CD4-positive, alpha-beta T cell treated with Interleukin-6 for 4 hours (primary cell): ENCODE results near the gene PYDC1.
"Not testable (repeated sequence)": the region's sequence is repeated elsewhere in the genome, so short reads cannot be mapped to it uniquely, and the experiment has no call there.

ENCODE experiments used
- DNase-seq: peaks from one replicate; pipeline ENCODE4 v3.0.0-alpha.2; 2020; ENCODE audit warnings: mixed read lengths

The PYDC1 gene

DNA sequence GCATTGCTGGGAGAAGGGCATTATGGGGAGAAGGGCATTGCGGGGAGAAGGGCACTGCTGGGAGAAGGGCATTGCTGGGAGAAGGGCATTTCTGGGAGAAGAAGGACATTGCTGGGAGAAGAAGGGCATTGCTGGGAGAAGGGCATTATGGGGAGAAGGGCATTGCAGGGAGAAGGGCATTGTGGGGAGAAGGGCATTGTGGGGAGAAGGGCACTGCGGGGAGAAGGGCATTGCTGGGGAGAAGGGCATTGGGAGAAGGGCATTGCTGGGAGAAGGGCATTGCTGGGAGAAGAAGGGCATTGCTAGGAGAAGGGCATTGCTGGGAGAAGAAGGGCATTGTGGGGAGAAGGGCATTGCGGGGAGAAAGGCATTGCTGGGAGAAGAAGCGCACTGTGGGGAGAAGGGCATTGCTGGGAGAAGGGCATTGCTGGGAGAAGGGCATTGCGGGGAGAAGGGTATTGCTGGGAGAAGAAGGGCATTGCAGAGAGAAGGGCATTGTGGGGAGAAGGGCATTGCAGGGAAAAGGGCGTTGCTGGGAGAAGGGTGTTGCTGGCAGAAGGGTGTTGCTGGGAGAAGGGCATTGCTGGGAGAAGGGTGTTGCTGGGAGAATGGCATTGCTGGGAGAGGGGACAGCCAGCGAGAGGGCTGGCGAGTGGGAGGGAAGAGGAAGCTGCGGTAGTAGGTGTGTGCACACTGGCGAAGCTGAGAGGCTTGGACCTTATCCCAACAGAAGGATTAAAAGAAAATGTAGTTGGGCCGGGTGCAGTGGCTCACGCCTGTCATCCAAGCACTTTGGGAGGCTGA lies 4.6 kb upstream of the PYDC1 start:
- DNase-seq, result no peak

DNA sequence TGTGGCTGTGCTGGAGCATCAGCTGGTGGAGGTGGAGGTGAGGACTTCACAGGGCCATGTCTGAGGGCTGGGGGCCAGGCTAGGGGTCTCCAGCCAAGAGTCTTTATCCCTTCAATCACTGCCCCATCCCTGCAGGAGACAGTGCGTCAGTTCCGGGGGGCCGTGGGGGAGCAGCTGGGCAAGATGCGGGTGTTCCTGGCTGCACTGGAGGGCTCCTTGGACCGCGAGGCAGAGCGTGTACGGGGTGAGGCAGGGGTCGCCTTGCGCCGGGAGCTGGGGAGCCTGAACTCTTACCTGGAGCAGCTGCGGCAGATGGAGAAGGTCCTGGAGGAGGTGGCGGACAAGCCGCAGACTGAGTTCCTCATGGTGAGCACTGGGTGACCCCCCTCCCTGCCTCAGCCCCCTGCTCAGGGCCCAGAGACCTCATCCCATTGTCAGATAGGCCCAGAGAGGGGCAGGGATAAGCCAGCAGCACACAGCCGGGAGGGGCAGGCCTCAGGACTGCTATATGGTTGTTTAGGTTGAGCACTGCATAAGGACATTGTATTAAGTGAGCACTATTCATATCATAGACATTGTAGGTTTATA lies 2.3 kb upstream of the PYDC1 start:
- DNase-seq, result no peak

DNA sequence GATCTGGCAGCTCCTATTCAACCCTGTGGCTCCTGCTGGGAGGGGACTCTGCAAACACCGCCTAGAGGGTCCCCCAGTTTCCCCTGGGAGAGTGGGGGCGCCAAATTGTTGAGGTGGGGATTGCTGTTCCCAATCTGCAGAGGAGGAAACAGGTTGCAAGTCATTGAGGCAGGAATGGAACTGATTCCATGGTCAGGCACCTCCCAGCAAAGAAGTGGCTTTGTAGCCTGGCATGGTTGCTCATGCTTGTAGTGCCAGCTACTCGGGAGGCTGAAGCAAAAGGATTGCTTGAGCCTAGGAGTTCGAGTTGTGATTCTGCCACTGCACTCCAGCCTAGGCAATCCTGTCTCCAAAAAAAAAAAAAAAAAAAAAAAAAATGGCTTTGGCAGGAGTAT lies 198 bp upstream of the PYDC1 start:
- no peak for DNase-seq

DNA sequence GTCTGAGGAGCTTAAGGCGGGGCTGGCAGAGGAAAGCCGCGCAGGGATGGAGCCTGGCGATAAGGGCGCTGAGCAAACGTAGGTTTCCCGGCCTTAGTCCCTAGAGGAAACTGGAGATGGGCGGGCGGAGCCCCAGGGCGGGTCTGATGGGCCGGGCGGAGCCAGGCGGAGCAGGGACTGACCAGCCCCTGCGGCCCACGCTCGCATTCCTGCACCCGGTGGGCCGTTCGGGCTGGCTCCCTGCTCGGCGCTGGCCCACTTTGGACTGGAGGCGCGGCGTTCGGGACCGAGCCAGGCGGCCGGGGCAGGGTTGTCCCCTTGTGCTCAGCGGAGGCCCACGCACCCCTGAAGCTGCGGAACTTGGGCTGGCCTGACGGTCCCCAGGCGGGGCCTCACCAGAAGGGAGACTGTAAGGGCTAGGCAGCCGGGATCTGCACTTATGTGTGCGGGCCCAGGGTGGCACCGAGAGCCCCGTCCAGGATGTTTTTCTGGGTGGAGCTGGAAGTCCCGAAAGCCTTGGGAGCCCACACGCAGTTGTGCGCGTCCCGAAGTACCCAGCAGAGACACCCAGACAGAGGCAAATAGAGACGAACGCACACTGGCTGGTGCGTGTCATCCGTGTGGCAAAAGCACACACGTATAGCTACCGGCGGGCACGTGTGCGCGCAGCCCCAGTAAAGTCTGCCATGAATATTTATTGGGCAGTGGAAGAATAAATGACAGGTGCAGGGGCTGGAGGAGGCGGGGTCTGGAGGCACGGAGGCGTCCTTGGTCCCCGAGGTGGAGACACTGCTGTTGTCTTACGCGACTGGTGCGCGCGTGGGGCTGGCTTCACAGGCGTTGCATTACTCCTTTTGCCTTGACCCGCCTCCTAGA lies 1.4 kb downstream of the PYDC1 start:
- peak; percentile 28 for DNase-seq

DNA sequence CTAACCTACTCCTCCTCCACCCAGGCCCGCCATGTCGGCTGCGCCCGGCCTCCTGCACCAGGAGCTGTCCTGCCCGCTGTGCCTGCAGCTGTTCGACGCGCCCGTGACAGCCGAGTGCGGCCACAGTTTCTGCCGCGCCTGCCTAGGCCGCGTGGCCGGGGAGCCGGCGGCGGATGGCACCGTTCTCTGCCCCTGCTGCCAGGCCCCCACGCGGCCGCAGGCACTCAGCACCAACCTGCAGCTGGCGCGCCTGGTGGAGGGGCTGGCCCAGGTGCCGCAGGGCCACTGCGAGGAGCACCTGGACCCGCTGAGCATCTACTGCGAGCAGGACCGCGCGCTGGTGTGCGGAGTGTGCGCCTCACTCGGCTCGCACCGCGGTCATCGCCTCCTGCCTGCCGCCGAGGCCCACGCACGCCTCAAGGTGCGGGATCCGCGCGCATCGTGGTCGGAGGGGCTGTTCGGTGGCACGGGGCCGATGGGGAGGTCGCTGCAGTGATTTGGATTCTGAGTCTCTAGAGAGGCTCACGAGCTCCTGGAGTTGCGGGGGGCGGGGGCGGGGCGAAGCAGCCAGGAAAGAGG lies 2.1 kb downstream of the PYDC1 start:
- peak; percentile 16 for DNase-seq

DNA sequence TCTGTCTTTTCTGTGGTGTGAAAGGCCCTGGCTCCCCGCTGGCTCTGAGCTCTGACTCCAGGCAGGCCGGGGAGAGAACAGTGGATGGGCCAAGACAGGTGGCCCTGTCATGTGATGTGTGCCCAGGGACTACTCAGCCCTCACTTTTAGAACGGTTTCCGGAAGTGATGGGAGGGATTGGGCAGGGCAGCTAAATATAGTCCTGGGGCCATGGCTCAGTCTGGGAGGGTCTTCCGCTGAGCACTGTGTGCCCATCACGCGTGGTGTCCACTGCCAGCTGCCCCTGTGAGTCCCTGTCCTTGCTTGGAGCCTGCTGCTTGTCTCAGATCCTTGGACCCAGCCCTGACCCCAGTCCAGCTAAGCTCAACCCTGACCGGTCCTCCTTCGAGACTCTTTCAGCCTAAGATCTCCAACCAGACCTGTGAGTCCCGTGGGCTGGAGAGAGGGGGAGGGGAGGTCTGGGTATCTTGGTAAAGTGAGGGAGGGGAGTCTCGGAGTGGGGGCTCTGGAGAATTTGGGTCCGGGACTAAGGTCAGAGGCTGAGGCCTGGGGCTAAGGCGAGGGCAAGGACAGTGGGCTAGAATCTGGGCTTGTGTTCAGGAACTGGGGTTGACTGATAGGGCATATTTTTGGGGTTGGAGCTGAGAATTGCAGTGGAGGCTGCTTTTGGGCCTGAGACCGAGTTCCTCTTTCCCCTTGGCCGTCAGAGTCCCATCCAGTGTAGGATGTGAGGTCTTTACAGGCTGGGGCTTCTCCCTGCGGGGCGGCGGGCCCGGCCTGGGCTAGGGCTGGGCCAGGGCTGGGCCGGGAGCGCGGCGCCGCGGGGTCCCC lies 2.8 kb downstream of the PYDC1 start, which contains the start of gene TRIM72:
Gene TRIM72 (plus strand): TSS at position 243 of the 831 bp plus-strand sequence. CDS start 620 bp downstream, outside the sequence.
- no peak for DNase-seq

DNA sequence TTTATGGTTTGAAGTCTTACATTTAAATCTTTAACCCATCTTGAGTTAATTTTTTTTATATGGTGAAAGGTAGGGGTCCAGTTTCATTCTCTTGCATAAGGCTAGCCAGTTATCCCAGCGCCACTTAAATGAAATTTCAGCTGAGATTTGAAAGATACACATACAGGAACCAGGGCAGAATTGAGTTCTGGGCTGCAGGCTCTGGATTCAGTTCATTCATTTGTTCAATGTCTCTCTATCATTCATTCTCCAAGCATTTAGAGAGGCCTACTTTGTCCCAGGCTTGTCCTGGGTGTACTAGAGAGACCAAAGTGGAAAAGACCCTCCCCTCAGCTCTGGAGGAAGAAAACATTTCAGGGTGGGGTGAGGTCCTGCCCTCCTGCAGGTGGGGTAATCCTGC lies 3.6 kb downstream of the PYDC1 start:
- DNase-seq, result no peak

DNA sequence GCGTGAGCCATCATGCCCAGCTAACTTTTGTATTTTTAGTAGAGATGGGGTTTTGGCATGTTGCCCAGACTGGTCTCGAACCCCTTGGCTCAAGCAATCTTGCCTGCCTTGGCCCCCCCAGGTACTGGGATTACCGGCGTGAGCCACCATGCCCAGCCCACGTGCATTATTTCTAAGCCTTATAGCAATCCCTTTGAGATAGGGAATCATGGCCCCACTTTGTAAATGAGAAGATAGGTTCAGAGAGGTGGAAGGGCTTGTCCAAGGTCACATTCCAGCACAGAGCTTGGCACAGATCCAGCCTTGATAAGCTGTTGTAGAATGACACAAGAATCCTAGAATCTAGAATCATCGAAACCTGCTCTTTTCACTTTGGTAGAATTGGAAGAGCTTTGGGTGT lies 10.2 kb downstream of the PYDC1 start:
- DNase-seq, result no peak

DNA sequence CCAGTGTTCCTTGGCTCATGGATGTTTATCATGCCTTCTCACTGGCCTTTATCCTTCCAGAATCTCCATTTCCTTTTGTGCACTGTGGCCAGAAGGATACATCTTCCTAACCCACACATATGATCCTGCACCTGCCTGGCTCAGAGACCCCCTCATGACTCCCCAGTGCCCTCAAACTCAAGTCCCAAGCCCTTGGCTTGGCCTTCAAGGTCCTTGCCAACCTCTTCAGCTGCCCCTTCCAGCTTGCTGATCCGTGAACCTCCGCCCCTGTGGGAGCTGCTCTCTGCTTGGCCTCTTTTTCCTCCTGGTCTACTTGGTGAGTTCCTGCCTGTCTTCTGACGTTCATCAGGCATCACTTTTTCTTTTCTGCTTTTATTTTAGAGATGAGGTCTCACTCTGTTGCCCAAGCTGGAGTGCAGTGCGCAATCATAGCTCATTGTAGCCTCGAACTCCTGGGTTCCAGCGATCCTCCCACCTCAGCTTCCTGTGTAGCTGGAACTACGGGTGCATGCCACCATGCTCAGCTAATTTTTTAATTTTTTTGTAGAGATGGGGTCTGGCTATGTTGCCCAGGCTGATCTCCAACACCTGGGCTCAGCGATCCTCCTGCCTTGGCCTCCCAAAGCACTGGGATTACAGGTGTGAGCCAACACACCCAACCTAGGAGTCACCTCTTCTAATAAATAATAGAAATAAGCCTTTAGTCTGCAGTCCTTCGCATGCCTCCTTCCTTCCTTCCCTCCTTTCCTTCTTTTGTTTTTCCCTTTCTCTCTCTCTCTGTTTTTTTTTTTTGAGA lies 11.9 kb downstream of the PYDC1 start:
- no peak for DNase-seq

DNA sequence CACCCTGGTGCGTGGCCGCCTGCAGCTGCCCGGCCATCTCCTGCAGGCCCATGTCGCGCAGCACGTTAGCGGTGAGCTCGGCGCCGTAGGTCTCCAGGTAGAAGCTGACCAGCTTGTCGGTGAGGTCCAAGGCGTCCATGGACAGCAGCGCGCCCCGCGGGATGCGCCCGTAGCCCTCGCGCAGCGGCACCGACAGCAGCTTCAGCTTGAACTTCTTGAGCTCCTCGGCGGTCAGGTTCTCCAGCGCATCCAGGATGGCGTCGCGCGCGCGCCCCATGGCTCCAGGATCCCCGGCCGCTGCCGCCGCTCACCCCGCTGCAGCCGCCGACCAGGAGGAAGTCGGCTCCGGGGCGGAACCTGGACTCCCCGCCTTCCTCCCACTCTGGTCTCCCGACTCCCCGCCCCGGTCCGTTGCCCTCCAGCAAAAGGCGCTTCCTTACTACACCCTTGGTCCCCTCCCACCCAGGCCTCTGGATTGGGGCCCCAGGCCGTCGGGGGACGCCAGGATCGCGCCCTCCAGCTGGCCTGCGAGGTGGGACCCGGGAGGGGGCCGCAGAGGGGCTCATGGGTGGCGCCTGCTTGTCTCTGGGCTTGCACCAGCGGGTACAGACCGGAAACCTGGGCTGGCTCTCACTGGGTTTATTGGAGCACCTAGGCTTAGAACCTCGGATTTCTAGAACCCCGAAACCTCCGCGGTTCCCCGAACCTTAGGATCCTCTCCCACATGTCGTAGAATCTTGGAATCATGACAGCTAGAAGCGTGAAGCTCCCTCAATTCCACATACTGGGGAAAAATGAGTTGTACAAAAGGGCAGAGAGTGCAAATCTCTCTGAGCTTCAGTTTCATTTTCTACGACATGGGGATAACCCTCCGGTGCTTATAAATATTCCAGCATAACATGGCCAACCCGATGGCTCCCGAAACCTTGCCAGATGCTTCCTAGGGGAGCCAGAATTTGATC lies 14.2 kb downstream of the PYDC1 start, which contains the start of gene PYCARD:
Gene PYCARD (minus strand): TSS at position 347 of the 962 bp plus-strand sequence. CDS start 70 bp downstream, at position 277.
- DNase-seq, result peak; percentile 43

DNA sequence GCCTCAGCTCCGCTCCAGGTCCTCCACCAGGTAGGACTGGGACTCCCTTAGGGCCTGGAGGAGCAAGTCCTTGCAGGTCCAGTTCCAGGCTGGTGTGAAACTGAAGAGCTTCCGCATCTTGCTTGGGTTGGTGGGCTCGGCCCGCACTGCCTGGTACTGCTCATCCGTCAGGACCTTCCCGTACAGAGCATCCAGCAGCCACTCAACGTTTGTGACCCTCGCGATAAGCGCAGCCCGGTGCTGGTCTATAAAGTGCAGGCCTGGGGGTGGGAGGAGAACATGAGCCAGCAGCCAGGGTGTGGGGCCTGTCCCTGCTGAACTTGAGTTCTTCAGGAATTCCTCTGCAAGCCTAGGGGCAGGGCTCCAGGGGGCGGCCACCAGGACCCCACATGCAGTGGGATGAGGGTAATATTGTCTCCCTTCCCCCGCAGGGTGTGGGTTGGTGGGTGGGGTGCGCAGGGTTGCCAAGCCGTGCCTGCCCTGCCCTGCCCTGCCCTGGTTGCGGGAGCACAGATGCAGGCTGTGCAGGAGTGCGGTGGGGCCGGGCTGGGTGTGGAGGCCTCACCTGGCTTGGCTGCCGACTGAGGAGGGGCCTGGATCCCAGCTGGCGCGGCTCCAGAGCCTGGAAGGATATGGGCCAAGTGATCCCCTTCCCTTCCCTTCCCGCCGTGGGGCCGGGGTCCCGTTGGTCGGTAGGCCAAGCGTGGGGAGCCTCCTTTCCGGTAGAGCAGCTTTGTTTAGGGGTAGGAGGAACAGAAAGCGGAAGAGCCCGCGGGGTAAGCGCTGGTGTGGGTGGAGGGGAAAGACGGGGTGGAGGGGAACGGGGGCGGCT lies 15.1 kb downstream of the PYDC1 start:
- DNase-seq, result peak; percentile 57

DNA sequence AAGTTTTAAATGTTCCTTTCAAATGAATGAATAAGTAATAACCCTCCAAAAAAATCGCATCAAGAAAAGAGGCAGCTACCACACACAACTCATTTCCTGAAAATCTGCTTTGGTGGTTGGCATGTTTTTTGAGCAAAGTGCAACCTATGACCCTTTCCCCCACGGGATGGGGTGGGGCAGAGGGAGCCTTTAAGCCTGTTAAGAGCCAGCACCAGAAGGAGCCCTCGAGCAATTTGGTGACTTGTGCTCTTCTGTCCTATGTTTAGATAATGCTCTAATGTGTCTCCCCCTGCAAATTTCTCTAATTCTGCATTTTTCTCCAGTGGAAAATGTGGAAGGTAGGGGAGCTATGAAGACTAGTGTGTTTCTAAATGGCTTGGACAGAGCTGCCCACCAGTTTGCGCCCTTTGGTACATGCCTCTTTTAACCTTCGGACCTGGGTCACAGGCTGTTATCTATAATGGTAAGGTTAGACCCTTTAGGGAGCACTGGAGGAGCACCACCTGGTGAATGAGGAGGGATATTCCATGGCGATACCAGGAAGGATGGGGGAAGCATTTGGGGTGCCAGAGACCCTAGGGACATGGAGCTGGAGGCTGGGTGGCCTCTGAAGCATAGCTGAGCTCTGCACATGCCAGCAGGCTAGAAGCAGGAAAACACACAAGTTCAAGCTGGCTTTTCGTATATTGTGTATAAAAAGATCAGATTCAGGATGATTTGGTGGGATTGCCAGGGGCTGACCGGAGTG lies 15.9 kb downstream of the PYDC1 start:
- DNase-seq, result peak; percentile 66

DNA sequence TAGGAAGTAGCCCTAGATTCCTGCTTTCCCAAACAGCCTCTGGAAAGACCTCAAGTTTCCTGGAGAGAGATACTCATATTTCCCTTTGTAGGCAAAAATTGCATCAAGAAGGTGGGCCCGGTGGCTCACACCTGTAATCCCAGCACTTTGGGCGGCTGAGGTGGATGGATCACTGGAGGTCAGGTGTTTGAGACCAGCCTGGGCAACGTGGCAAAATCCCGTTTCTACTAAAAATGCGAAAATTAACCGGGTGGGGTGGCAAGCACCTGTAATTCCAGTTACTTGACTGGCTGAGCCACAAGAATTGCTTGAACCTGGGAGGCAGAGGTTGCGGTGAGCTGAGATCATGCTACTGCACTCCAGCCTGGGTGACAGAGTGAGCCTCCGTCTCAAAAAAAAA lies 16.8 kb downstream of the PYDC1 start:
- not testable (repeated sequence) for DNase-seq

DNA sequence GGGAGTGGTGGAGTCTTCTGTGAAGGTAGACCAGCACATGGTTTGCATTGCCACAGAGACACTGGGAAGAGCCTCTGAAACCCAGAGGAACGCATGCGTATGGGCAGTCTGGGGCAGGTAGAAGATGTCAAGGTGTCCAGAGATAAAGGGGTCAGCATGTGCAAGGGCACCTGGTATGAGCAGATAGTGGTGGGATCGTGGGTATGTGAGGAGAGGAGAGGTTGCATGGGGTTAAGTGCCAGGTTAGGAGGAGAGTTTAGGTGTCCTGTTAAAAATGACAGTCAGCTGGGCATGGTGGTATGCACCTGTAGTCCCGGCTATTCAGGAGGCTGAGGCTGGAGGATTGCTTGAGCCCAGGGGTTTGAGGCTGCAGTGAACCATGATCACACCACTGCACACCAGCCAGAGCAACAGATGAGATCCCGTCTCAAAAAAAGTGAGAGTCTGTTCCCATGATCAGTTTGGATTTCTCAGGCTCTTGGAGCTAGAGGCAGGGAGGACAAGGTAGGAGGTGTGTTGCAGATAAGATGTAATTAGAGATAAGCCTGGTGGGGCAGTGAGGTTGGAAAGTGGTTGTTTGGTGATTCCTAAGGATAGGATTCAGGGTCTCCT lies 17.4 kb downstream of the PYDC1 start:
- DNase-seq, result no peak

DNA sequence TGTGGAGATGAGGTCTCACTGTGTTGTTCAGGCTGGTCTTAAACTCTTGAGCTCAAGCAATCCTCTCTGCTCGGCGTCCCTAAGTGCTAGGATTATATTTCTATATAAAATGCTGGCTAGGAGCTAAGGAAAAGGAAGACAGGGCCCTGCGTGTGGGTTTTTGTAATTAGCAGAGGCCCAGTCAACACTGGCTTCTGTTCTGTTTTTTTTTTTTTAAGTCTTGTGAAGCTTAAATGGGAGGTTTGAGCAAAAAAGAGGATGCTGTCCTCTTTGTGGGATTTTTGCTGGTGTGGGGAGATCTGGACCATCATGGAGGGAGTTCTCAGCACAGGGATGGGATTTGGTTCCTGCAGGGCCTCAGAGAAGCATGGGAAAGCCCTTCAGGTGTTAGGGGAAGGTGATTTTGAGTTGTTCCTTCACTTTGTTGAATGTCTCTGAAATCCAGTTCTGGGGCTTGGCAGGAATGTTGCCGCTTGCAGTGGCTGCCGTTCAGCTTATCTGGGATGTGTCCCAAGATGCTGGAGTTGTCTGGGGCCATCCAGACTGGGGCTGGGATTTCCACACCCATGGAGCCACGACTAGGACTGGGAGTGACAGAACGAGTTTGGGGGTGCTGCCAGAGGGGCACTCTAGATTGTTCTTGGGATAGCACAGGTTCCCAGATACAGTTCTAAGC lies 18.6 kb downstream of the PYDC1 start:
- DNase-seq, result no peak

DNA sequence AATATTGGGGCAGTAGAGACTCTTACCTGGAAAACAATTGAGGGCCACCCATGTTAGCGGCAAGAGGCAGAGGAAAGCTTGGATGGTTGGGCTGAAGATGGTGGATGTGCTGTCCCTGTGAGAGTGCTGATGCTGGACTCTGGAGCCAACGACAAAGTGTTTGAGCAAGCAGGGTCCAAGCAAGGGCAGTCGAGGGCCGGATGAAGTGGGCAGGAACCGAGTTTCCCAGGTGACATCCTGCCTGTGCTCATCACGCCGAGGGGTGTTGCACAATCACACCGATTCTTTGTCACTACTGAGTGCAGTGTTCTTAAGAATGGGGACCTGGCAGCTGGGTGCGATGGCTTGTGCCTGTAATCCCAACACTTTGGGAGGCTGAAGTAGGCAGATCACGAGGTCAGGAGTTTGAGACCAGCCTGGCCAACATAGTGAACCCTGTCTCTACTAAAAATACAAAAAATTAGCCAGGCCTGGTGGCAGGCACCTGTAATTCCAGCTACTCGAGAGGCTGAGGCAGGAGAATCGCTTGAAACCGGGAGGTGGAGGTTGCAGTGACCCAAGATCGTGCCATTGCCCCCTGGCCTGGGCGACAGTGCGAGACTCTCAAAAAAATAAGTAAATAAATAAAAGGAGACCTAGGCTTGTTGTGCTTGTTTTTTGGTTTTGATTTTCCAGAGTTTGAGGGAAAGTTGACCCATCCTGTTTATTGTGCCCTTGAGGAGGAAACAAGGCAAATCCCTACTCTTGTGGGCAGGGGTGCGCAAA lies 20.4 kb downstream of the PYDC1 start:
- no peak for DNase-seq
